ACHN (cell line): Measurements from ENCODE around the gene XRCC4.
"Not testable (repeated sequence)": the region's sequence is repeated elsewhere in the genome, so short reads cannot be mapped to it uniquely, and the experiment has no call there.

Experiments
- DNase-seq: peaks from one replicate; pipeline ENCODE4 v3.0.0-alpha.2; 2015
- in situ Hi-C: cut with HindIII; loops from 2 replicates; pipeline ENCODE4 v1.10.0; 2017; ENCODE audit warnings: low sequenced_read_pairs, low pct_ligation_motif_present, low pct_unique_long_range_greater_than_20kb

The XRCC4 gene

GRCh38 chr5:83227611-83228010 lies 150.3 kb downstream of the XRCC4 start:
- DNase-seq: no peak
- in situ Hi-C loops: no loop called here

- DNase-seq: no peak
- in situ Hi-C loops: no loop called here
These were observed 153.2 kb downstream of the XRCC4 start for GRCh38 chr5:83230511-83230910.

GRCh38 chr5:83244516-83244915 lies 167.2 kb downstream of the XRCC4 start:
- no peak for DNase-seq
- in situ Hi-C loops: no loop called here

- in situ Hi-C loops: no loop called here
- DNase-seq: no peak
These were observed 167.7 kb downstream of the XRCC4 start for GRCh38 chr5:83245037-83245436.

GRCh38 chr5:83246071-83246470 lies 168.7 kb downstream of the XRCC4 start:
- in situ Hi-C loops: no loop called here
- no peak for DNase-seq

GRCh38 chr5:83249156-83249555 lies 171.8 kb downstream of the XRCC4 start:
- in situ Hi-C loops: no loop called here
- no peak for DNase-seq

GRCh38 chr5:83251849-83252248 lies 174.5 kb downstream of the XRCC4 start:
- in situ Hi-C loops: no loop called here
- no peak for DNase-seq

- no peak for DNase-seq
- in situ Hi-C loops: no loop called here
These were observed 176.4 kb downstream of the XRCC4 start for GRCh38 chr5:83253720-83254119.

- in situ Hi-C loops: no loop called here
- peak; percentile 59 for DNase-seq
These were observed 177.9 kb downstream of the XRCC4 start for GRCh38 chr5:83255268-83255667.

- in situ Hi-C loops: no loop called here
- DNase-seq: no peak
These were observed 178.9 kb downstream of the XRCC4 start for GRCh38 chr5:83256091-83256780.

GRCh38 chr5:83257684-83258083 lies 180.3 kb downstream of the XRCC4 start:
- in situ Hi-C loops, DNase-seq: not testable (repeated sequence)

- in situ Hi-C loops: no loop called here
- DNase-seq: no peak
These were observed 188.0 kb downstream of the XRCC4 start for GRCh38 chr5:83265318-83265717.

GRCh38 chr5:83270311-83270710 lies 193.0 kb downstream of the XRCC4 start:
- in situ Hi-C loops: no loop called here
- DNase-seq: no peak

GRCh38 chr5:83277154-83277553 lies 199.8 kb downstream of the XRCC4 start:
- DNase-seq: no peak
- in situ Hi-C loops: no loop called here

- in situ Hi-C loops: no loop called here
- no peak for DNase-seq
These were observed 200.6 kb downstream of the XRCC4 start for GRCh38 chr5:83277953-83278352.

- in situ Hi-C loops: no loop called here
- DNase-seq: no peak
These were observed 203.8 kb downstream of the XRCC4 start for GRCh38 chr5:83281176-83281575.

- in situ Hi-C loops: no loop called here
- DNase-seq: peak; percentile 19
These were observed 204.3 kb downstream of the XRCC4 start for GRCh38 chr5:83281658-83282057.

GRCh38 chr5:83283761-83284160 lies 206.4 kb downstream of the XRCC4 start:
- DNase-seq: no peak
- in situ Hi-C loops: no loop called here

GRCh38 chr5:83285661-83286398 lies 208.5 kb downstream of the XRCC4 start:
- no peak for DNase-seq

GRCh38 chr5:83294246-83294645 lies 216.9 kb downstream of the XRCC4 start:
- DNase-seq: no peak
- in situ Hi-C loops: no loop called here

More at GRCh38 chr5:83285661-83286398, 208.5 kb downstream of the XRCC4 start:
- in situ Hi-C loops: no loop called here
